ENCODE data around the gene IFI35. TPM values are rescaled to one million over a fixed set of nuclear protein-coding genes. Genes with fewer than 3 reads are reported as not detected.

Gene IFI35
- total and polyA plus RNA-seq, 9 of the 15 experiments (the other 6 are each of a cell fraction or from before 2014, with no cell fraction given): 4.4 to 13.1 (median 10.2) TPM

DNA sequence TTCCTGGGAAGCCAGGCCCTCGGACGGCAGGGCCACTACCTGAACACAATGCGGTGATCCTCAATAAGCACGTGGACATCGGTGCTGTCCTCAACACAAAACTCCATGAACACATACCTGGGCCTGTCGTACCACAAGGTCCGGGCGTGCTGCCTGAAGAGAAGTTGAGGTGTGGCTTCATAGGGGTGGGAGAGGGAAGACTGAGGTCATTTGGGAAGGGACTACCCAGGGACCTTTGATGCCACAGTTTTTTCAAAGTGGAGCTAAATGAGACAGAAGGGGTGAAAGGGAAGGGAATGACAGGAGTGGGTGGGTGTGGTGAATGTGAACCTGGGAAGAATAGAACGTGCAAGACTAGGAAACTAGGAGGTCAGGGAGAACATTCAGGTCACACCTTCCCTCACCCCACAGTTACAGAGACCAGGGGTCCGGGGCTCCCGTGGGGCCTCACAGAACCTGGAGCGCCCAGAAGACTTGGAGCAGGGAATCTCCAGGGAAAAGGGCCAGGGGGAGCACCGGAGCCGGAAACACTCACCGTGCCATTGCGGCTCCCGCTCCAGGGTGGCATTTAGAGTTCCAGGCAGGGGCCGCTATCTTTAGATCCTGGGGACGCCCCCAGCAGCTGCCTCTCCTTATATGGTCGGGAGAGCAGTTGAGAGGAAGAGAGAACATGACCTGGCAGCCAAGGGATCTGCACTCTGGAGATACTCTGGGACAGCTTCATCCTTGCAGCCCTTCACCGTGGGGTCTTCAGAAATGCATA lies 26.9 kb upstream of the IFI35 start, which contains the start of gene PTGES3L (continued):
- 0 out of 2 replicates have a peak, but pooled peaks have one; percentile 43 for TF ChIP-seq ZBTB26 (CRISPR knock-in tag; IDR thresholded peaks at IDR 0.05)
- TF ChIP-seq ZNF584 (CRISPR knock-in tag; IDR thresholded peaks at IDR 0.05; ENCODE audit: low read depth): peak; percentile 58; the same call in 1 of the 2 replicates
- TF ChIP-seq, protein P1, sequence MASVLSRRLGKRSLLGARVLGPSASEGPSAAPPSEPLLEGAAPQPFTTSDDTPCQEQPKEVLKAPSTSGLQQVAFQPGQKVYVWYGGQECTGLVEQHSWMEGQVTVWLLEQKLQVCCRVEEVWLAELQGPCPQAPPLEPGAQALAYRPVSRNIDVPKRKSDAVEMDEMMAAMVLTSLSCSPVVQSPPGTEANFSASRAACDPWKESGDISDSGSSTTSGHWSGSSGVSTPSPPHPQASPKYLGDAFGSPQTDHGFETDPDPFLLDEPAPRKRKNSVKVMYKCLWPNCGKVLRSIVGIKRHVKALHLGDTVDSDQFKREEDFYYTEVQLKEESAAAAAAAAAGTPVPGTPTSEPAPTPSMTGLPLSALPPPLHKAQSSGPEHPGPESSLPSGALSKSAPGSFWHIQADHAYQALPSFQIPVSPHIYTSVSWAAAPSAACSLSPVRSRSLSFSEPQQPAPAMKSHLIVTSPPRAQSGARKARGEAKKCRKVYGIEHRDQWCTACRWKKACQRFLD (CRISPR knock-in tag; IDR thresholded peaks at IDR 0.05): peak; percentile 82
- TF ChIP-seq TAF9B (IDR thresholded peaks at IDR 0.05; ENCODE audit: partially characterized antibody): no peak
- TF ChIP-seq TBP (optimal IDR thresholded peaks at IDR 0.05; ENCODE audit: low read depth, low read length): peak; percentile 50
- TF ChIP-seq CTBP1 (IDR thresholded peaks at IDR 0.05; ENCODE audit: borderline replicate concordance): 0 out of 2 replicates have a peak, but pooled peaks have one; percentile 12
- TF ChIP-seq U2AF1 (optimal IDR thresholded peaks at IDR 0.05; ENCODE audit: low read depth, low read length): no peak
- no peak for TF ChIP-seq TSHZ1 (CRISPR knock-in tag; IDR thresholded peaks at IDR 0.05)
- TF ChIP-seq REST (IDR thresholded peaks at IDR 0.05; ENCODE audit: borderline replicate concordance): no peak
- no peak for TF ChIP-seq REST (CRISPR knock-in tag; IDR thresholded peaks at IDR 0.05; ENCODE audit: low read depth)
- TF ChIP-seq RUNX1 (IDR thresholded peaks at IDR 0.05; ENCODE audit: low read depth): no peak; the same call in 1 of the 2 replicates
- TF ChIP-seq ZBTB17 (CRISPR knock-in tag; IDR thresholded peaks at IDR 0.05): no peak
